ENCODE results near the gene SYT1. TPM values are rescaled to one million over a fixed set of nuclear protein-coding genes. Genes with fewer than 3 reads are reported as not detected.

The SYT1 gene
- total RNA-seq, 1 donor from 2014 or later = 0.59 TPM

DNA sequence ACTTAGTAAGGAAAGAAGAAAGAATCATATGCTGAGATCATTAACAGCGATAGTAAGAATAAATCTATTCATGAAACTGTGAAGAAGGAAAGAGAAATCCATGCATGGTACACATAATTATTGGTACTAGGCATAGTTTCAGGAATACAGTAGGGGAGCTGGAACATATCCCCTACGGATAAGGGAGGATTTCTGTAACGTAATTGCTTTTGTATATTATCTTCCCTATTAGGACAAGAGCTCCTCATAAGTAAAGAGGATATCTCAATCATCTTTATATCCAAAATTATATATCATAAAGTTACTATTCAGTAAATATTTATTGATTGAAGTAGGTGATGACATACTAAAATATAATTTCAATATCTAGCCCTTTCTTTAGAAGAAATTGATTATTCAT is 22.9 kb downstream of the SYT1 start:
- H3K9me3 Mint-ChIP-seq (ENCODE audit: unreplicated experiment) = no peaks in the 10 kb centered on the region
- no peaks in the 10 kb centered on the region for H3K36me3 Mint-ChIP-seq (ENCODE audit: unreplicated experiment)
- H3K4me3 Mint-ChIP-seq (ENCODE audit: unreplicated experiment) = no peak overlapping the region
- DNase-seq (ENCODE audit: extremely low spot score, unreplicated experiment) = no peak
- H3K27ac Mint-ChIP-seq (ENCODE audit: unreplicated experiment) = no peak overlapping the region
- peaks cover 18% of the 10 kb centered on the region for H3K27me3 Mint-ChIP-seq (ENCODE audit: unreplicated experiment)
- TF ChIP-seq, protein P1, sequence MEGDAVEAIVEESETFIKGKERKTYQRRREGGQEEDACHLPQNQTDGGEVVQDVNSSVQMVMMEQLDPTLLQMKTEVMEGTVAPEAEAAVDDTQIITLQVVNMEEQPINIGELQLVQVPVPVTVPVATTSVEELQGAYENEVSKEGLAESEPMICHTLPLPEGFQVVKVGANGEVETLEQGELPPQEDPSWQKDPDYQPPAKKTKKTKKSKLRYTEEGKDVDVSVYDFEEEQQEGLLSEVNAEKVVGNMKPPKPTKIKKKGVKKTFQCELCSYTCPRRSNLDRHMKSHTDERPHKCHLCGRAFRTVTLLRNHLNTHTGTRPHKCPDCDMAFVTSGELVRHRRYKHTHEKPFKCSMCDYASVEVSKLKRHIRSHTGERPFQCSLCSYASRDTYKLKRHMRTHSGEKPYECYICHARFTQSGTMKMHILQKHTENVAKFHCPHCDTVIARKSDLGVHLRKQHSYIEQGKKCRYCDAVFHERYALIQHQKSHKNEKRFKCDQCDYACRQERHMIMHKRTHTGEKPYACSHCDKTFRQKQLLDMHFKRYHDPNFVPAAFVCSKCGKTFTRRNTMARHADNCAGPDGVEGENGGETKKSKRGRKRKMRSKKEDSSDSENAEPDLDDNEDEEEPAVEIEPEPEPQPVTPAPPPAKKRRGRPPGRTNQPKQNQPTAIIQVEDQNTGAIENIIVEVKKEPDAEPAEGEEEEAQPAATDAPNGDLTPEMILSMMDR (IDR thresholded peaks at IDR 0.05) = no peak
- H3K4me1 Mint-ChIP-seq (ENCODE audit: unreplicated experiment) = peaks cover 1% of the 10 kb centered on the region

DNA sequence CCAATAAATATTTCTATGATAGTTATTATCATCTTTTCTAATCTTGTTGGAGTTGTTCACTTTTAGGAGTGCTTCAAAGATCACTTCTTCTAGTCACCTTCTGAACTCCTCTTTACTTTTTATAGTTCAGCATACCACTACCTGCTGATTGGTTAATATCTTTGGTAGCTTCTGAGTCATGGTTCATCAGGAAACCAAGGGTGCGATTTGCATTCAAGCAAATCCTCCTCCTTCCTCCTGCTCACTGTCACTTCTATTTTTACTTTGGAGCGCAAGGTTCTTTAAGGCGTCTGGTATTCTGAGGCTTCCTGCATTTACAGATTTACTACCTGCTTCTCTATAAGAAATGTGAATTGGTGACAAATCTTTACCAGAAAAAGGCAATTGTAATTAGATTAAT is 24.0 kb downstream of the SYT1 start:
- TF ChIP-seq, protein P1 (IDR thresholded peaks at IDR 0.05) = no peak
- Mint-ChIP-seq H3K36me3 (ENCODE audit: unreplicated experiment) (no peaks in the 10 kb centered on the region), H3K4me1 (ENCODE audit: unreplicated experiment) (peaks cover 1% of the 10 kb centered on the region), H3K4me3 (ENCODE audit: unreplicated experiment) (no peak overlapping the region), H3K27me3 (ENCODE audit: unreplicated experiment) (peaks cover 16% of the 10 kb centered on the region), H3K27ac (ENCODE audit: unreplicated experiment) (no peak overlapping the region), H3K9me3 (ENCODE audit: unreplicated experiment) (no peaks in the 10 kb centered on the region)
- no peak for DNase-seq (ENCODE audit: extremely low spot score, unreplicated experiment)

DNA sequence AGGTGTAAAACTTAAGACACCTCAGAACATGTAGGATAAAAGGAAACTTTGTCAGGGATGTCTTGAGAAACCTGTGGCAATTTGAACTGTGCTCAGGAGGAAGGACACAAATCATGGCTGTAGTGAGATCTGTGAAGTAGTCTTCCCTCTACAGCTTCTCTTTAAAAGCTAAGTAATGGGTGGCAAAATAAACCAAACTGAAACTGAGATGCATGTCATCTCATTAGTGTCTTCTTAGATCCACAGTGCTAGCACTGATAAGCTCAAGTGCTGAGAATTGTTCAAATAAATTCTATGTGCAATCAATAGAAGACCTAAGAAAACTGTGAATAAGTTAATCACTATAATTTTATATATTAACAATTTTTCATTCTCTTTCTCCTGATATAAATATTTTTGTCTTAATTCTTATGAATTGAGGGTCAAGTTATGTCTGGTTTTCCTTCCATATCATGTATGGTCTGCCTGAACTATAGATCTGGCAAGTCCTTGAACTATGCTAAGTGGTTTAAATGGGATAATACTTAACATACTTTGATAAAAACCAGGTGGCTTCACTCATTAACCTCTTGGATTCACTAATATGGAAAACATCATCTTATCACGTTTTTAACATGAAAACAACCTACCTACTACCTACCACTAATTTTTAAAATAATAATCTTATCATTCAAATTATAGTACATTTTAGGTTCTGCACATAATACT is 27.2 kb downstream of the SYT1 start:
- TF ChIP-seq, protein P1 (IDR thresholded peaks at IDR 0.05) = no peak
- no peak for DNase-seq (ENCODE audit: extremely low spot score, unreplicated experiment)

DNA sequence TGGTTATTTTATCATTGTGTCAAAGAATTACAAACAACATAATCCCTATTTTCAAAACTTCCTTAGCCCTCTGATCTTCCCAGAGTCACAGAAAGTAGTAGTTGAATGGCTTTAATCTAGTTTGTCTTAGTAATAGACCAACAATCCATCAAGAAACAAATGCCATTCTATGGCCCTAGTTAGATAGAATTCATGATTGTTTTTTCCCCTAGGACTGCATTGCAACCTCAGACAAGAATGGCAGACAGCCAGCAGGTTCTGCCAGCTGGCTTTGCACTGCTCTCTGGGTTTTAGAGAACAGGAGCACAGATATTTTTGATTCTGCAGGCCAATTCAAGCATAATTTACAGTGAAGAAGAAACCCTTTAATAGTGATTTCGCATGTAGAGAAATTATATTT is 33.8 kb downstream of the SYT1 start:
- H3K27me3 Mint-ChIP-seq (ENCODE audit: unreplicated experiment) = peaks cover 23% of the 10 kb centered on the region
- no peaks in the 10 kb centered on the region for H3K4me1 Mint-ChIP-seq (ENCODE audit: unreplicated experiment)
- DNase-seq (ENCODE audit: extremely low spot score, unreplicated experiment) = no peak

More for the DNA sequence above, 27.2 kb downstream of the SYT1 start:
- Mint-ChIP-seq H3K9me3 (ENCODE audit: unreplicated experiment) (no peaks in the 10 kb centered on the region), H3K4me1 (ENCODE audit: unreplicated experiment) (no peaks in the 10 kb centered on the region), H3K36me3 (ENCODE audit: unreplicated experiment) (no peaks in the 10 kb centered on the region), H3K4me3 (ENCODE audit: unreplicated experiment) (no peak overlapping the region), H3K27me3 (ENCODE audit: unreplicated experiment) (peaks cover 26% of the 10 kb centered on the region), H3K27ac (ENCODE audit: unreplicated experiment) (no peak overlapping the region)

DNA sequence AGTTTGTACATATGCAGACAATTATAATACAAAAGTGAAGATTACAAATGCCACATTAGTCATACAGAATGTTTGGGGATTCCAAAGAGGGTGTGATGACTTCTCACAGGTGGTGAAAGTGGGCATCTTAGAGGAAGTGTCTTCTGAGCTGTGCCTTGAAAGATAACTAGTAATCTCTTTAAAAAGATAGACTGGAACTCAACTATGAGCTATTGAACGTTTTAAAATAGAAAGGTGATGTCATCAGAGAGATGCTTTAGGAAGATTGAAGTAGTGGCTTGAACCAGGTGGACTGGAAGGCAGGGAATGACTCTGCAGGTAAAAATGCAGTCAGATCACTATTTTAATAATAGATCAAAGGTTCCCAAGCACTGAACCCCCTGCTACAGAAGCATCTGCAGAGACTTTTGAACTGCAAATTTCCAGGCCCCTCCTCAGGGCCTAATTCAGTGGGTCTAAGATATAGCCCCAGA is 50.3 kb downstream of the SYT1 start:
- Mint-ChIP-seq H3K27ac (ENCODE audit: unreplicated experiment) (no peak overlapping the region), H3K36me3 (ENCODE audit: unreplicated experiment) (no peaks in the 10 kb centered on the region), H3K27me3 (ENCODE audit: unreplicated experiment) (peaks cover 26% of the 10 kb centered on the region), H3K4me3 (ENCODE audit: unreplicated experiment) (no peak overlapping the region), H3K4me1 (ENCODE audit: unreplicated experiment) (peaks cover 2% of the 10 kb centered on the region), H3K9me3 (ENCODE audit: unreplicated experiment) (no peaks in the 10 kb centered on the region)
- TF ChIP-seq, protein P1 (IDR thresholded peaks at IDR 0.05) = no peak
- DNase-seq (ENCODE audit: extremely low spot score, unreplicated experiment) = no peak

More for the DNA sequence above, 33.8 kb downstream of the SYT1 start:
- Mint-ChIP-seq H3K4me3 (ENCODE audit: unreplicated experiment) (no peak overlapping the region), H3K36me3 (ENCODE audit: unreplicated experiment) (no peaks in the 10 kb centered on the region), H3K9me3 (ENCODE audit: unreplicated experiment) (no peaks in the 10 kb centered on the region), H3K27ac (ENCODE audit: unreplicated experiment) (no peak overlapping the region)
- TF ChIP-seq, protein P1 (IDR thresholded peaks at IDR 0.05) = no peak

Measured in osteocyte (in vitro differentiated cells).